HepG2 (cell line): ENCODE results near the gene HOXA6. TPM values are rescaled to one million over a fixed set of nuclear protein-coding genes. Genes with fewer than 3 reads are reported as not detected.

ENCODE experiments used
- CERS6 ChIP-seq: sonication (generic); formaldehyde crosslinking; IDR thresholded peaks from 2 replicates; pipeline ENCODE4 v1.5.0; 2020; ENCODE audit warnings: missing genetic modification reagents
- MLLT10 ChIP-seq: sonication (generic); formaldehyde crosslinking; IDR thresholded peaks from 2 replicates; pipeline ENCODE4 v1.4.0; 2020; ENCODE audit warnings: missing genetic modification reagents
- NKX3-1 ChIP-seq: sonication (generic); formaldehyde crosslinking; IDR thresholded peaks from 2 replicates; pipeline ENCODE4 v1.5.0; 2020; ENCODE audit warnings: missing genetic modification reagents
- RXRB ChIP-seq: IDR thresholded peaks from 2 replicates; pipeline ENCODE4 v1.6.1; 2016; ENCODE audit warnings: borderline replicate concordance, missing genetic modification reagents, missing compliant biosample characterization
- ZNF431 ChIP-seq: sonication (generic); formaldehyde crosslinking; IDR thresholded peaks from 2 replicates; pipeline ENCODE4 v1.9.0; 2022; ENCODE audit warnings: missing genetic modification reagents, low read depth, mild to moderate bottlenecking, borderline replicate concordance
- ZNF619 ChIP-seq: sonication (generic); formaldehyde crosslinking; IDR thresholded peaks from 2 replicates; pipeline ENCODE4 v1.4.0; 2020; ENCODE audit warnings: mild to moderate bottlenecking, missing genetic modification reagents
- polyA plus RNA-seq, 8 experiments: library from polyadenylated mRNA; depleted of rRNA in 3 of 8; stranded (reverse) in 7 of 8; unstranded in 1 of 8; fragments of >200 nt; fragmentation: Illumina TruSeq in 4 of 8; extraction: Trizol in 4 of 8; gene quantifications; 2 replicates each; pipeline versions ENCODE4 v1.2.1 to v1.2.3, GENCODE V29; 2011 to 2016; ENCODE audit warnings: low read depth in 4 of 8, missing spikeins in 1 of 8, mixed read lengths in 1 of 8; ENCODE audit not compliant: insufficient read depth in 1 of 8
- total RNA-seq, 5 experiments: library from RNA; depleted of rRNA; stranded (reverse); fragments of >200 nt; fragmentation: Illumina TruSeq; extraction: Trizol; gene quantifications; 2 replicates each; pipeline ENCODE4 v1.2.3, GENCODE V29; 2016; ENCODE audit warnings: low read depth in 1 of 5
- TF ChIP-seq, protein P1 (sequence below): sonication (generic); formaldehyde crosslinking; IDR thresholded peaks from 2 replicates; pipeline ENCODE4 v1.5.1; 2020; ENCODE audit warnings: mild to moderate bottlenecking, missing genetic modification reagents, moderate library complexity
- TF ChIP-seq, protein P2 (sequence below): sonication (generic); IDR thresholded peaks from 2 replicates; pipeline ENCODE4 v1.6.1; 2016; ENCODE audit warnings: low read depth, borderline replicate concordance

The HOXA6 gene
- total and polyA plus RNA-seq, 2 of the 13 experiments (the other 11 are each of a cell fraction or from before 2014, with no cell fraction given): 1.3 to 1.5 TPM

DNA sequence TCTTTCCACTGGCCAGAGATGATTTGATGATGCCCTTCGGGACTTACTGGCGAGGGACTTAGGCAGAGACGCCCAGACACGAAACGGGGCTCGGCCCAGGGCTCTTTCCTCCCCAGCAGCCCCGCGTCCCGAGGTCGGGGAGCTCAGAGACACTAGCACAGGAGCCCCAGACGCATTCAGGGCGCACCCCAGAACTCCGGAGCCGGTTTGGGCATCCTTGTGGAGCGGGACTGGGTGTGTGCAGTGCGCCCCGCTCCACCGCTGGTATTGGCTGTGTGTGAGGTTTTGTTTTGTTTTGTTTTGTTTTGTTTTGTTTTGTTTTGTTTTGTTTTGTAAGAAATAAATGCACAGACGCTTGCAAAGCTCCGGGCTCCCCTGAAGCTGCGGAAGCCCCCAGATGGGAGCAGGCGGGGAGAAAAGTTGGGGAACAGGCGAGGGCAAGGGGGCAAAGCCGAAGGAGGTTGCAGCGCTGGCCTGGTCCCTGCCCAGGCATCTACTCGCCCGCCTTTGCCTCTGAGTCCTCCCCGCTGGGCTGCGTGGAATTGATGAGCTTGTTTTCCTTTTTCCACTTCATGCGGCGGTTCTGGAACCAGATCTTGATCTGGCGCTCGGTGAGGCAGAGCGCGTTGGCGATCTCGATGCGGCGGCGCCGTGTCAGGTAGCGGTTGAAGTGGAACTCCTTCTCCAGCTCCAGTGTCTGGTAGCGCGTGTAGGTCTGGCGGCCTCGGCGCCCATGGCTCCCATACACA lies 2.2 kb downstream of the HOXA6 start (continued):
- TF ChIP-seq, protein P1, sequence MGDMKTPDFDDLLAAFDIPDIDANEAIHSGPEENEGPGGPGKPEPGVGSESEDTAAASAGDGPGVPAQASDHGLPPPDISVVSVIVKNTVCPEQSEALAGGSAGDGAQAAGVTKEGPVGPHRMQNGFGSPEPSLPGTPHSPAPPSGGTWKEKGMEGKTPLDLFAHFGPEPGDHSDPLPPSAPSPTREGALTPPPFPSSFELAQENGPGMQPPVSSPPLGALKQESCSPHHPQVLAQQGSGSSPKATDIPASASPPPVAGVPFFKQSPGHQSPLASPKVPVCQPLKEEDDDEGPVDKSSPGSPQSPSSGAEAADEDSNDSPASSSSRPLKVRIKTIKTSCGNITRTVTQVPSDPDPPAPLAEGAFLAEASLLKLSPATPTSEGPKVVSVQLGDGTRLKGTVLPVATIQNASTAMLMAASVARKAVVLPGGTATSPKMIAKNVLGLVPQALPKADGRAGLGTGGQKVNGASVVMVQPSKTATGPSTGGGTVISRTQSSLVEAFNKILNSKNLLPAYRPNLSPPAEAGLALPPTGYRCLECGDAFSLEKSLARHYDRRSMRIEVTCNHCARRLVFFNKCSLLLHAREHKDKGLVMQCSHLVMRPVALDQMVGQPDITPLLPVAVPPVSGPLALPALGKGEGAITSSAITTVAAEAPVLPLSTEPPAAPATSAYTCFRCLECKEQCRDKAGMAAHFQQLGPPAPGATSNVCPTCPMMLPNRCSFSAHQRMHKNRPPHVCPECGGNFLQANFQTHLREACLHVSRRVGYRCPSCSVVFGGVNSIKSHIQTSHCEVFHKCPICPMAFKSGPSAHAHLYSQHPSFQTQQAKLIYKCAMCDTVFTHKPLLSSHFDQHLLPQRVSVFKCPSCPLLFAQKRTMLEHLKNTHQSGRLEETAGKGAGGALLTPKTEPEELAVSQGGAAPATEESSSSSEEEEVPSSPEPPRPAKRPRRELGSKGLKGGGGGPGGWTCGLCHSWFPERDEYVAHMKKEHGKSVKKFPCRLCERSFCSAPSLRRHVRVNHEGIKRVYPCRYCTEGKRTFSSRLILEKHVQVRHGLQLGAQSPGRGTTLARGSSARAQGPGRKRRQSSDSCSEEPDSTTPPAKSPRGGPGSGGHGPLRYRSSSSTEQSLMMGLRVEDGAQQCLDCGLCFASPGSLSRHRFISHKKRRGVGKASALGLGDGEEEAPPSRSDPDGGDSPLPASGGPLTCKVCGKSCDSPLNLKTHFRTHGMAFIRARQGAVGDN: no peak
- TF ChIP-seq, protein P2, sequence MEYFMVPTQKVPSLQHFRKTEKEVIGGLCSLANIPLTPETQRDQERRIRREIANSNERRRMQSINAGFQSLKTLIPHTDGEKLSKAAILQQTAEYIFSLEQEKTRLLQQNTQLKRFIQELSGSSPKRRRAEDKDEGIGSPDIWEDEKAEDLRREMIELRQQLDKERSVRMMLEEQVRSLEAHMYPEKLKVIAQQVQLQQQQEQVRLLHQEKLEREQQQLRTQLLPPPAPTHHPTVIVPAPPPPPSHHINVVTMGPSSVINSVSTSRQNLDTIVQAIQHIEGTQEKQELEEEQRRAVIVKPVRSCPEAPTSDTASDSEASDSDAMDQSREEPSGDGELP: no peak
- TF ChIP-seq MLLT10 (CRISPR knock-in tag) (no peak), NKX3-1 (no peak), ZNF431 (CRISPR knock-in tag) (no peak), RXRB (CRISPR knock-in tag) (no peak), CERS6 (CRISPR knock-in tag) (no peak), ZNF619 (CRISPR knock-in tag) (no peak)
